ENCODE results near the gene SCGB1C2.

GRCh38 chr17:183021-183420 lies 45.7 kb downstream of the SCGB1C2 start:
- TF ChIP-seq CTCF (IDR thresholded peaks at IDR 0.05) (no peak), EP300 (IDR thresholded peaks at IDR 0.05) (no peak)

Data from ovary (tissue), 3 donors.